Tongue (tissue), 2 donors: ENCODE measurements around the gene PLCE1. TPM values are rescaled to one million over a fixed set of nuclear protein-coding genes. Genes with fewer than 3 reads are reported as not detected.
A peak's percentile ranks its signal among the peaks of the same experiment; 100 is the strongest.
"Not testable (repeated sequence)": the region's sequence is repeated elsewhere in the genome, so short reads cannot be mapped to it uniquely, and the experiment has no call there.

Experiments used
- DNase-seq: peaks from one replicate; pipeline ENCODE4 v3.0.0-alpha.2; 2015
- total RNA-seq: library from RNA; depleted of rRNA; stranded (reverse); fragments of >200 nt; gene quantifications from one replicate; pipeline ENCODE4 v1.2.3, GENCODE V29; 2014

The PLCE1 gene
- total RNA-seq = 20.3 TPM

- peak; percentile 81 for DNase-seq
Measured at GRCh38 chr10:93993782-93994437, at the start of gene PLCE1. Gene PLCE1, plus strand, starts transcription at chr10:93993931. Its CDS starts 37,116 bp downstream, at chr10:94031047.

GRCh38 chr10:93945819-93946218 is 47.9 kb upstream of the PLCE1 start:
- peak; percentile 25 for DNase-seq

GRCh38 chr10:93947055-93947454 is 46.7 kb upstream of the PLCE1 start:
- DNase-seq = peak; percentile 86

- DNase-seq = no peak
Measured at GRCh38 chr10:93947524-93947923, 46.2 kb upstream of the PLCE1 start.

GRCh38 chr10:93951905-93952304 is 41.8 kb upstream of the PLCE1 start:
- DNase-seq = no peak

- no peak for DNase-seq
Measured at GRCh38 chr10:93954299-93954698, 39.4 kb upstream of the PLCE1 start.

- no peak for DNase-seq
Measured at GRCh38 chr10:93954726-93955363, 38.9 kb upstream of the PLCE1 start.

GRCh38 chr10:93958834-93959233 is 34.9 kb upstream of the PLCE1 start:
- no peak for DNase-seq

GRCh38 chr10:93960988-93961387 is 32.7 kb upstream of the PLCE1 start:
- DNase-seq = not testable (repeated sequence)

GRCh38 chr10:93962973-93963372 is 30.8 kb upstream of the PLCE1 start:
- DNase-seq = no peak

GRCh38 chr10:93963434-93963833 is 30.3 kb upstream of the PLCE1 start:
- peak; percentile 24 for DNase-seq

GRCh38 chr10:93965911-93966310 is 27.8 kb upstream of the PLCE1 start:
- DNase-seq = no peak

GRCh38 chr10:93967756-93968155 is 26.0 kb upstream of the PLCE1 start:
- no peak for DNase-seq

GRCh38 chr10:93968540-93968945 is 25.2 kb upstream of the PLCE1 start:
- peak; percentile 57 for DNase-seq

GRCh38 chr10:93970433-93971010 is 23.2 kb upstream of the PLCE1 start:
- not testable (repeated sequence) for DNase-seq

GRCh38 chr10:93973748-93974445 is 19.8 kb upstream of the PLCE1 start:
- no peak for DNase-seq

- no peak for DNase-seq
Measured at GRCh38 chr10:93977442-93977841, 16.3 kb upstream of the PLCE1 start.

- no peak for DNase-seq
Measured at GRCh38 chr10:93980486-93980885, 13.2 kb upstream of the PLCE1 start.

GRCh38 chr10:93991114-93991513 is 2.6 kb upstream of the PLCE1 start:
- DNase-seq = peak; percentile 70

- peak; percentile 85 for DNase-seq
Measured at GRCh38 chr10:93991596-93992284, 2.0 kb upstream of the PLCE1 start.

- DNase-seq = no peak
Measured at GRCh38 chr10:93992400-93993030, 1.2 kb upstream of the PLCE1 start.

- no peak for DNase-seq
Measured at GRCh38 chr10:93993414-93993781, 333 bp upstream of the PLCE1 start.
